SK-N-SH (cell line): ENCODE measurements around the gene RBMS3.

Source experiments
- EP300 ChIP-seq, 2 experiments: IDR thresholded peaks; 2 replicates each; pipeline versions ENCODE4 v1.4.0 to v1.6.1; 2012; ENCODE audit warnings: borderline replicate concordance in 1 of 2, low read depth in 1 of 2, low read length in 1 of 2
- EZH2phosphoT487 ChIP-seq: fragments of 200-600 bp; sonication (generic); IDR thresholded peaks from 2 replicates; pipeline ENCODE4 v1.6.1; 2017; ENCODE audit warnings: low read depth, mixed run types, mild to moderate bottlenecking, antibody characterized with exemption, moderate library complexity, borderline replicate concordance
- GABPA ChIP-seq: IDR thresholded peaks from 2 replicates; pipeline ENCODE4 v1.4.0; 2012; ENCODE audit warnings: low read depth, mild to moderate bottlenecking
- RCOR1 ChIP-seq: fragments of 150-350 bp; IDR thresholded peaks from 2 replicates; pipeline ENCODE4 v1.6.1; 2017; ENCODE audit warnings: antibody characterized with exemption, low read length
- TF ChIP-seq, protein P1 (sequence below): fragments of 150-350 bp; IDR thresholded peaks from 2 replicates; pipeline ENCODE4 v1.6.1; 2017; ENCODE audit warnings: antibody characterized with exemption, low read length, low read depth, borderline replicate concordance

DNA sequence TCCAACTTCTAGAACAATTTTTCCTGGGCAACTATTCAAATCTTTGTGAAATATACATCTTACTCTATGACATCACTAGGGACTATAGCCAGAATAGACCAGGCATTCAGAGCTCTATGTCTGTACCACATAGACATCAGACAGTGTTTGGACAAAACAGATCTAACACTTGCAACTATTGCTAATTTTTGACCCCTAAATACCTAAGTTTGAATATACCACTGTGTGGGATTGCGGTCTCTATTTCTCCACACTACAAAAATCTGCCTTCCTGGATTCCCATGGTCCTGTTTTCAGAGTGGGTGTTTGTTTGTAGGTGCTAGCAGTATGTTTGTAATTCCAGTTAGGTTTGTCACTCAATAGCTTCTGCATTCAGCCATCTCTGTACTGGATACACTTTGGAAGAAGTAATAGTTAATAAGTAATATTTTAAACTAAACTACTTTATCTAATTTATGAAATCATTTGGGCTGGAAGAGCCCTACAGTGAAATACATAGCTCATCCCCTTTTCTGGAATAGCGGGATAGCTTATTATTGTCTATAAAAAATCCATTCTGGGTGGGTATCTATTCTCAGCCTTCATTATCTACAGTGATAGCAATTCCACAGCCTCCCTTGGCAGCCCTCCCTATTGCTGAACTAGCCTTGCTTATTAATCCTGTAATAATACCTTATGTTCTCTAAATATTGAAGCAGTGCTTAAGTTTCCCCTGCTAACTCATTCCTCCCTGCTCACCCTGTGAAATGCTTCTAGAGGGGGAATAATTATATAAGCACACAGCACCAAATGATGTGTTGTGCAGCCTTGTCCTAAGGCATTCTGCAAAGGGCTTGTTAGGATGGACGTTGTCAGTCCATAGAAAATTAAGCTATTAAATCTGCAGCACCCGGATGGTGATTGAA, 49.4 kb downstream of the RBMS3 start:
- TF ChIP-seq, protein P1, sequence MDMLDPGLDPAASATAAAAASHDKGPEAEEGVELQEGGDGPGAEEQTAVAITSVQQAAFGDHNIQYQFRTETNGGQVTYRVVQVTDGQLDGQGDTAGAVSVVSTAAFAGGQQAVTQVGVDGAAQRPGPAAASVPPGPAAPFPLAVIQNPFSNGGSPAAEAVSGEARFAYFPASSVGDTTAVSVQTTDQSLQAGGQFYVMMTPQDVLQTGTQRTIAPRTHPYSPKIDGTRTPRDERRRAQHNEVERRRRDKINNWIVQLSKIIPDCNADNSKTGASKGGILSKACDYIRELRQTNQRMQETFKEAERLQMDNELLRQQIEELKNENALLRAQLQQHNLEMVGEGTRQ, result no peak
- TF ChIP-seq EP300 (IDR thresholded peaks at IDR 0.05; ENCODE audit: borderline replicate concordance in 1 of 2, low read depth in 1 of 2, low read length in 1 of 2) (no peak; a peak in 1 of 4 replicates), RCOR1 (no peak), EZH2phosphoT487 (no peak), GABPA (no peak)
